K562 (cell line): ENCODE measurements around the gene SLC25A4. TPM values are rescaled to one million over a fixed set of nuclear protein-coding genes. Genes with fewer than 3 reads are reported as not detected.

ENCODE experiments used
- CEBPB ChIP-seq: fragments of 450-650 bp; IDR thresholded peaks from 2 replicates; pipeline ENCODE4 v1.6.1; 2016; ENCODE audit warnings: missing genetic modification characterization, missing compliant biosample characterization
- CHD4 ChIP-seq: fragments of 200-600 bp; sonication (generic); IDR thresholded peaks from 3 replicates; pipeline ENCODE4 v1.6.1; 2012; ENCODE audit warnings: low read depth, mild to moderate bottlenecking, mixed read lengths, low read length, inconsistent platforms; ENCODE audit not compliant: insufficient read depth, insufficient replicate concordance, poor library complexity, severe bottlenecking
- MEIS2 ChIP-seq: fragments of 450-650 bp; IDR thresholded peaks from 2 replicates; pipeline ENCODE4 v1.6.1; 2014; ENCODE audit warnings: mild to moderate bottlenecking; ENCODE audit not compliant: partially characterized antibody
- PPARD ChIP-seq: fragments of 250-450 bp; sonication (Bioruptor Pico); IDR thresholded peaks from 2 replicates; pipeline ENCODE4 v1.8.0; 2022; ENCODE audit warnings: inconsistent platforms, mild to moderate bottlenecking, moderate library complexity
- SMARCE1 ChIP-seq: fragments of 450-650 bp; IDR thresholded peaks from 2 replicates; pipeline ENCODE4 v1.7.1; 2016; ENCODE audit warnings: mild to moderate bottlenecking
- TRIM24 ChIP-seq, 2 experiments: fragments of 450-650 bp; IDR thresholded peaks; 2 replicates each; pipeline ENCODE4 v1.6.1; 2016
- ZEB2 ChIP-seq: fragments of 450-650 bp; IDR thresholded peaks from 2 replicates; pipeline ENCODE4 v1.6.1; 2016
- ZNF592 ChIP-seq: fragments of 450-650 bp; IDR thresholded peaks from 2 replicates; pipeline ENCODE4 v1.6.1; 2017; ENCODE audit warnings: antibody characterized with exemption, mild to moderate bottlenecking
- polyA plus RNA-seq, 8 experiments: library from polyadenylated mRNA; depleted of rRNA in 4 of 8; stranded (reverse) in 5 of 8; unstranded in 3 of 8; fragments of >200 nt; fragmentation: Nextera tagmentation in 2 of 8; fragmentation: Illumina TruSeq in 1 of 8; extraction: Ambion mirVana in 2 of 8; extraction: Trizol in 1 of 8; gene quantifications; 2 replicates each; pipeline versions ENCODE4 v1.2.1 to v1.2.3, GENCODE V29; 2011 to 2014; ENCODE audit warnings: inconsistent platforms in 1 of 8, missing spikeins in 1 of 8
- total RNA-seq, 7 experiments: library from RNA; depleted of rRNA in 6 of 7; stranded (reverse); fragments of >200 nt in 6 of 7; fragmentation: Illumina TruSeq in 2 of 7; extraction: Trizol in 2 of 7; gene quantifications; 2 replicates each; pipeline versions ENCODE4 v1.2.1 to v1.2.3, GENCODE V29; 2011 to 2021; ENCODE audit warnings: low replicate concordance in 1 of 7

The SLC25A4 gene
- total and polyA plus RNA-seq, 9 of the 15 experiments (the other 6 are each of a cell fraction or from before 2014, with no cell fraction given): 8.3 to 28.6 (median 19.5) TPM

GRCh38 chr4:185190306-185190856 lies 47.3 kb downstream of the SLC25A4 start (continued):
- TF ChIP-seq ZNF592 (0 out of 2 replicates have a peak, but pooled peaks have one; percentile 27), CEBPB (tag) (no peak), PPARD (CRISPR knock-in tag) (no peak), MEIS2 (peak; percentile 31), CHD4 (no peak), SMARCE1 (peak; percentile 46; the same call in 1 of the 2 replicates), TRIM24 (IDR thresholded peaks at IDR 0.05) (no peak), ZEB2 (peak; percentile 65; the same call in 1 of the 2 replicates)
